ENCODE data around the gene CUX1. TPM values are rescaled to one million over a fixed set of nuclear protein-coding genes. Genes with fewer than 3 reads are reported as not detected.

CUX1 gene
- total RNA-seq, 1 experiment from 2014 or later, result 64.3 TPM

GRCh38 chr7:101832685-101833375 is 15.4 kb downstream of the CUX1 start:
- no peaks in the 10 kb centered on the region for H3K27me3 Mint-ChIP-seq (ENCODE audit: low read depth)
- POLR2A ChIA-PET, result interaction anchor here (0.6 to 0.7 kb wide), 2 partner anchors 65 to 220 kb away, joined by 4 to 9 read pairs; no protein-coding TSS in a partner anchor
- H3K36me3 Mint-ChIP-seq, result peaks cover 12% of the 10 kb centered on the region
- H3K4me3 Mint-ChIP-seq, result no peak overlapping the region
- TF ChIP-seq ZNF121 (CRISPR knock-in tag; IDR thresholded peaks at IDR 0.05) (peak; percentile 94), EMX1 (CRISPR knock-in tag; IDR thresholded peaks at IDR 0.05) (no peak), GTF2I (CRISPR knock-in tag; conservative IDR thresholded peaks at IDR 0.05) (0 out of 2 replicates have a peak, but pooled peaks have one; percentile 4)
- CTCF ChIA-PET, result no interaction called here
- peaks cover 39% of the 10 kb centered on the region for H3K4me1 Mint-ChIP-seq
- ATAC-seq (no peak; the same call in 1 of the 2 replicates), DNase-seq (ENCODE audit: low spot score) (no peak)
- H3K27ac Mint-ChIP-seq, result peak overlapping the region; percentile 76
- no peaks in the 10 kb centered on the region; the same call in 1 of the 2 replicates for H3K9me3 Mint-ChIP-seq

- Mint-ChIP-seq H3K4me1 (peaks cover 36% of the 10 kb centered on the region), H3K36me3 (peaks cover 12% of the 10 kb centered on the region), H3K4me3 (no peak overlapping the region), H3K27ac (no peak overlapping the region), H3K9me3 (no peaks in the 10 kb centered on the region; the same call in 1 of the 2 replicates), H3K27me3 (ENCODE audit: low read depth) (no peaks in the 10 kb centered on the region)
- CTCF ChIA-PET, result no interaction called here
- TF ChIP-seq FOXP4 (CRISPR knock-in tag; IDR thresholded peaks at IDR 0.05) (no peak), ZNF416 (CRISPR knock-in tag; IDR thresholded peaks at IDR 0.05) (no peak), STAT6 (CRISPR knock-in tag; conservative IDR thresholded peaks at IDR 0.05; ENCODE audit: low read depth) (no peak), SP1 (CRISPR knock-in tag; conservative IDR thresholded peaks at IDR 0.05) (no peak), TP53 (CRISPR knock-in tag; IDR thresholded peaks at IDR 0.05) (no peak), IRF1 (CRISPR knock-in tag; IDR thresholded peaks at IDR 0.05) (no peak), SMAD3 (CRISPR knock-in tag; IDR thresholded peaks at IDR 0.05; ENCODE audit: borderline replicate concordance) (no peak), RELA (CRISPR knock-in tag; IDR thresholded peaks at IDR 0.05; ENCODE audit: borderline replicate concordance) (no peak), HMGA2 (CRISPR knock-in tag; IDR thresholded peaks at IDR 0.05) (no peak), FOXP1 (CRISPR knock-in tag; IDR thresholded peaks at IDR 0.05; ENCODE audit: borderline replicate concordance) (no peak), ERG (CRISPR knock-in tag; IDR thresholded peaks at IDR 0.05) (no peak), JAZF1 (CRISPR knock-in tag; IDR thresholded peaks at IDR 0.05) (no peak), MXD4 (CRISPR knock-in tag; IDR thresholded peaks at IDR 0.05; ENCODE audit: borderline replicate concordance) (no peak), ELF4 (CRISPR knock-in tag; IDR thresholded peaks at IDR 0.05; ENCODE audit: low read depth) (no peak), MLX (CRISPR knock-in tag; IDR thresholded peaks at IDR 0.05) (no peak), NR3C1 (CRISPR knock-in tag; conservative IDR thresholded peaks at IDR 0.05; ENCODE audit: low read depth) (no peak), NR1H2 (CRISPR knock-in tag; IDR thresholded peaks at IDR 0.05) (no peak), ZNF138 (CRISPR knock-in tag; conservative IDR thresholded peaks at IDR 0.05) (no peak)
- DNase-seq (ENCODE audit: low spot score) (peak; percentile 8), ATAC-seq (no peak)
- POLR2A ChIA-PET, result interaction anchor here (0.6 kb wide), 1 partner anchor 547 kb away, joined by 3 read pairs; no protein-coding TSS in a partner anchor
Measured at GRCh38 chr7:101833799-101834198, 16.4 kb downstream of the CUX1 start.
